ENCODE results near the gene NACAD. TPM values are rescaled to one million over a fixed set of nuclear protein-coding genes. Genes with fewer than 3 reads are reported as not detected.

Gene NACAD
- total and polyA plus RNA-seq, 7 experiments from 2014 or later, result 0.08 to 0.15 TPM; not detected in 5

- Mint-ChIP-seq H3K27ac (no peak overlapping the region), H3K36me3 (peaks cover 0 to 7% (median 0%) of the 10 kb centered on the region in 5 donors), H3K4me1 (peaks cover 0 to 9% (median 8%) of the 10 kb centered on the region in 7 donors), H3K9me3 (peaks cover 0 to 10% (median 4%) of the 10 kb centered on the region in 11 donors), H3K4me3 (peak overlapping the region in 4 of 10 donors; percentile 32 to 59 (median 50)), H3K27me3 (peaks cover 7 to 38% (median 8%) of the 10 kb centered on the region in 5 donors)
- H3K36me3 ChIP-seq (ENCODE audit: control insufficient read depth in 2 of 3, insufficient read depth in 3 of 3, low read length in 3 of 3), result no peaks in the 10 kb centered on the region
- ATAC-seq (no peak), DNase-seq (no peak)
- POLR2A ChIA-PET, result interaction anchor here (1.1 kb wide), 1 partner anchor 47 kb away, joined by 3 read pairs; no protein-coding TSS in a partner anchor
- peaks cover 0 to 11% of the 10 kb centered on the region in 2 donors for H3K4me1 ChIP-seq (ENCODE audit: control insufficient read depth in 2 of 2, insufficient read depth in 2 of 2, low read length in 2 of 2)
- H3K4me3 ChIP-seq (ENCODE audit: low read length), result no peak overlapping the region
- CTCF ChIA-PET, result no interaction called here
- no peaks in the 10 kb centered on the region for H3K9me3 ChIP-seq (ENCODE audit: control insufficient read depth in 2 of 3, low read length in 3 of 3)
- no peak overlapping the region for H3K27ac ChIP-seq (ENCODE audit: low read depth, low read length)
- intact Hi-C loops (cut with micrococcal nuclease), result no loop called here
- no peaks in the 10 kb centered on the region for H3K27me3 ChIP-seq (ENCODE audit: control insufficient read depth in 2 of 2, insufficient read depth in 2 of 2, low read length in 2 of 2)
These were observed 545 bp downstream of the NACAD start for GRCh38 chr7:45088146-45088701.

- H3K4me1 Mint-ChIP-seq, result peaks cover 0 to 9% (median 8%) of the 10 kb centered on the region in 7 donors
- POLR2A ChIA-PET, result interaction anchor here (1.0 to 1.1 kb wide), 2 partner anchors 23 to 48 kb away, joined by 3 read pairs; no protein-coding TSS in a partner anchor
- intact Hi-C loops (cut with micrococcal nuclease), result no loop called here
- H3K27ac Mint-ChIP-seq, result peak overlapping the region in 1 of 9 donors; percentile 6
- Histone ChIP-seq H3K9me3 (ENCODE audit: control insufficient read depth in 2 of 3, low read length in 3 of 3) (no peaks in the 10 kb centered on the region), H3K27ac (ENCODE audit: low read depth, low read length) (no peak overlapping the region), H3K4me3 (ENCODE audit: low read length) (no peak overlapping the region), H3K36me3 (ENCODE audit: control insufficient read depth in 2 of 3, insufficient read depth in 3 of 3, low read length in 3 of 3) (no peaks in the 10 kb centered on the region), H3K4me1 (ENCODE audit: control insufficient read depth in 2 of 2, insufficient read depth in 2 of 2, low read length in 2 of 2) (peaks cover 0 to 11% of the 10 kb centered on the region in 2 donors), H3K27me3 (ENCODE audit: control insufficient read depth in 2 of 2, insufficient read depth in 2 of 2, low read length in 2 of 2) (no peaks in the 10 kb centered on the region)
- H3K4me3 Mint-ChIP-seq, result peak overlapping the region in 5 of 10 donors; percentile 29 to 59 (median 57)
- ATAC-seq (no peak), DNase-seq (no peak)
- CTCF ChIA-PET, result interaction anchor here (1.2 kb wide), 1 partner anchor 113 kb away, joined by 5 read pairs; no protein-coding TSS in a partner anchor
- peaks cover 0 to 3% (median under 1%) of the 10 kb centered on the region in 11 donors for H3K9me3 Mint-ChIP-seq
- H3K27me3 Mint-ChIP-seq, result peaks cover 7 to 33% (median 8%) of the 10 kb centered on the region in 5 donors
- H3K36me3 Mint-ChIP-seq, result peaks cover 0 to 2% (median 0%) of the 10 kb centered on the region in 5 donors
These were observed 1.2 kb downstream of the NACAD start for GRCh38 chr7:45087301-45088145.

GRCh38 chr7:45086331-45087065 is 2.3 kb downstream of the NACAD start:
- ATAC-seq (no peak), DNase-seq (no peak)
- Histone ChIP-seq H3K27me3 (ENCODE audit: control insufficient read depth in 2 of 2, insufficient read depth in 2 of 2, low read length in 2 of 2) (no peaks in the 10 kb centered on the region), H3K27ac (ENCODE audit: low read depth, low read length) (no peak overlapping the region), H3K9me3 (ENCODE audit: control insufficient read depth in 2 of 3, low read length in 3 of 3) (no peaks in the 10 kb centered on the region), H3K4me3 (ENCODE audit: low read length) (no peak overlapping the region), H3K4me1 (ENCODE audit: control insufficient read depth in 2 of 2, insufficient read depth in 2 of 2, low read length in 2 of 2) (peaks cover 0 to 11% of the 10 kb centered on the region in 2 donors), H3K36me3 (ENCODE audit: control insufficient read depth in 2 of 3, insufficient read depth in 3 of 3, low read length in 3 of 3) (no peaks in the 10 kb centered on the region)
- ChIA-PET POLR2A (interaction anchor here (0.6 to 1.0 kb wide), 2 partner anchors 24 to 29 kb away, joined by 3 read pairs; no protein-coding TSS in a partner anchor), CTCF (interaction anchor here (1.2 kb wide), 1 partner anchor 112 kb away, joined by 5 read pairs; no protein-coding TSS in a partner anchor)
- no peaks in the 10 kb centered on the region for H3K9me3 Mint-ChIP-seq
- intact Hi-C loops (cut with micrococcal nuclease), result no loop called here
- H3K27me3 Mint-ChIP-seq, result peaks cover 7 to 23% (median 8%) of the 10 kb centered on the region in 5 donors
- H3K27ac Mint-ChIP-seq, result no peak overlapping the region
- H3K4me1 Mint-ChIP-seq, result peaks cover 0 to 9% (median 8%) of the 10 kb centered on the region in 7 donors
- no peaks in the 10 kb centered on the region for H3K36me3 Mint-ChIP-seq
- no peak overlapping the region for H3K4me3 Mint-ChIP-seq

GRCh38 chr7:45085619-45086200 is 3.1 kb downstream of the NACAD start:
- POLR2A ChIA-PET, result no interaction called here
- ATAC-seq (no peak), DNase-seq (no peak)
- CTCF ChIA-PET, result no interaction called here
- H3K36me3 Mint-ChIP-seq, result no peaks in the 10 kb centered on the region
- Histone ChIP-seq H3K9me3 (ENCODE audit: control insufficient read depth in 2 of 3, low read length in 3 of 3) (no peaks in the 10 kb centered on the region), H3K36me3 (ENCODE audit: control insufficient read depth in 2 of 3, insufficient read depth in 3 of 3, low read length in 3 of 3) (no peaks in the 10 kb centered on the region), H3K27me3 (ENCODE audit: control insufficient read depth in 2 of 2, insufficient read depth in 2 of 2, low read length in 2 of 2) (no peaks in the 10 kb centered on the region), H3K27ac (ENCODE audit: low read depth, low read length) (no peak overlapping the region), H3K4me3 (ENCODE audit: low read length) (no peak overlapping the region), H3K4me1 (ENCODE audit: control insufficient read depth in 2 of 2, insufficient read depth in 2 of 2, low read length in 2 of 2) (peaks cover 0 to 11% of the 10 kb centered on the region in 2 donors)
- no peaks in the 10 kb centered on the region for H3K9me3 Mint-ChIP-seq
- intact Hi-C loops (cut with micrococcal nuclease), result no loop called here
- H3K27ac Mint-ChIP-seq, result no peak overlapping the region
- H3K4me1 Mint-ChIP-seq, result peaks cover 0 to 9% (median 8%) of the 10 kb centered on the region in 7 donors
- H3K27me3 Mint-ChIP-seq, result peaks cover 7 to 21% (median 8%) of the 10 kb centered on the region in 5 donors
- no peak overlapping the region for H3K4me3 Mint-ChIP-seq

GRCh38 chr7:45084901-45085618 is 3.7 kb downstream of the NACAD start:
- H3K4me3 ChIP-seq (ENCODE audit: low read length), result no peak overlapping the region
- peaks cover 2 to 9% (median 8%) of the 10 kb centered on the region in 7 donors for H3K4me1 Mint-ChIP-seq
- peaks cover 7 to 18% (median 8%) of the 10 kb centered on the region in 5 donors for H3K27me3 Mint-ChIP-seq
- DNase-seq, result no peak
- no peaks in the 10 kb centered on the region for H3K36me3 ChIP-seq (ENCODE audit: control insufficient read depth in 2 of 3, insufficient read depth in 3 of 3, low read length in 3 of 3)
- ChIA-PET POLR2A (no interaction called here), CTCF (interaction anchor here (0.5 kb wide), 1 partner anchor 51 kb away, joined by 3 read pairs; no protein-coding TSS in a partner anchor)
- H3K9me3 ChIP-seq (ENCODE audit: control insufficient read depth in 2 of 3, low read length in 3 of 3), result no peaks in the 10 kb centered on the region
- H3K9me3 Mint-ChIP-seq, result no peaks in the 10 kb centered on the region
- H3K4me3 Mint-ChIP-seq, result no peak overlapping the region
- no peaks in the 10 kb centered on the region for H3K36me3 Mint-ChIP-seq
- no peak overlapping the region for H3K27ac ChIP-seq (ENCODE audit: low read depth, low read length)
- H3K4me1 ChIP-seq (ENCODE audit: control insufficient read depth in 2 of 2, insufficient read depth in 2 of 2, low read length in 2 of 2), result peaks cover 0 to 11% of the 10 kb centered on the region in 2 donors
- intact Hi-C loops (cut with micrococcal nuclease), result no loop called here
- H3K27me3 ChIP-seq (ENCODE audit: control insufficient read depth in 2 of 2, insufficient read depth in 2 of 2, low read length in 2 of 2), result no peaks in the 10 kb centered on the region
- ATAC-seq, result no peak
- no peak overlapping the region for H3K27ac Mint-ChIP-seq
